HG02885 (cell line): ENCODE data around the gene GABRG3.

Experiments used
- ATAC-seq: cut with Tn5 transposase; IDR thresholded peaks from one replicate; pipeline ENCODE4 v1.9.1; 2021; ENCODE audit warnings: mild to moderate bottlenecking; ENCODE audit not compliant: unreplicated experiment, poor library complexity

GABRG3 gene

DNA sequence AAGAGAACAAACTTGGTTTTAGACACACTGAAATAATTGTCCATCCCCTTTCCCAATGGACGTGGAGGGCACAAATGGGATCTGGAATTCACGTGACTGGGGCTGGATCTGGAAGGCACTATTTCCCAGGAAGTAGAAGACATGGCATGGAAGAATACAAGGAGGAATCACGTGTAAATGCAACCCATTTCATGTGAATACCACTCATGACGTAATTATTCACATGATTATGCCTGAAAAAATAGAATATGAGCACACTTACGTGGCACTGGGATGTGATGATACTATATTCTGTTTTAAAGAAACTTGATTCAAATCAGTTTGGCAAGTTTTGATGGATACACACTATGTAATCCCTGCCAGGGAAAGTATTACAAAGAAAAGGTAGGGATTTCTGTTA is 477.3 kb downstream of the GABRG3 start:
- no peak for ATAC-seq

DNA sequence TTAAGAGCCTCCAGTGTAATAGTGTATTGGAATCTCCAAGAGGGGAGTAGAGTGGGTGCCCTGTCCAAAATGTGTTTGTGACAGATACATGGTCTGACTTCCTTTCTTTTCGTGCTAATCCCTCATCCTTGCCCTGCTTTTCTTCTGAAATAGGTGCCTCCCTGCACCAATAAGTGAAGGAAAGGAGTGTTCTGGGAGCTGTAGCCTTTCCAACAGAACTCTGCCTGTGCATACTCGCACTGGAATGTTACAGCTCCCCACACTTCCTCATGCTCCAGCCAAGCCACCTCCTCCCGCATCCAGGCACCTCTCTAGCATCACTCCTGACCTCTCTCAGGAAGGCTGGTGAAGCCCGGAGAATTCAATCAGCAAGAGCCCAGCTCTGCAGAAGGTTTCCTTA is 478.0 kb downstream of the GABRG3 start:
- no peak for ATAC-seq

DNA sequence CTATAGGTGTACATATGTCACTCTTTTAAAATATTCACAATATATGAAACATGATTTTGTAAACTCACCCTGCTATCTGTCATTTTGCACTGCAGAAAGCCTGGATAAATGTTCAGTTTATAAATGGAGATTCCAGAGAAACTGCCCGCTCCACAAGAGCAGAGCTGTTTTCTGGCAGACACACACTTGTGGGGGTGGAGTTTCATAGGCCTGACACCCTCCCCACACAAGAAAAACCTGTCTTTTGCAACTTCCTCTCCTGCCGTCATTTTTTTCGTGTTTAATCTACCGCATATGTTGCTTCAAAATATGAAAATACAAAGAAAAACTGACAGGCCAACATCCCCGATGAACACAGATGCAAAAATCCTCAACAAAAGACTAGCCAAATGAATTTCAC is 479.0 kb downstream of the GABRG3 start:
- no peak for ATAC-seq

DNA sequence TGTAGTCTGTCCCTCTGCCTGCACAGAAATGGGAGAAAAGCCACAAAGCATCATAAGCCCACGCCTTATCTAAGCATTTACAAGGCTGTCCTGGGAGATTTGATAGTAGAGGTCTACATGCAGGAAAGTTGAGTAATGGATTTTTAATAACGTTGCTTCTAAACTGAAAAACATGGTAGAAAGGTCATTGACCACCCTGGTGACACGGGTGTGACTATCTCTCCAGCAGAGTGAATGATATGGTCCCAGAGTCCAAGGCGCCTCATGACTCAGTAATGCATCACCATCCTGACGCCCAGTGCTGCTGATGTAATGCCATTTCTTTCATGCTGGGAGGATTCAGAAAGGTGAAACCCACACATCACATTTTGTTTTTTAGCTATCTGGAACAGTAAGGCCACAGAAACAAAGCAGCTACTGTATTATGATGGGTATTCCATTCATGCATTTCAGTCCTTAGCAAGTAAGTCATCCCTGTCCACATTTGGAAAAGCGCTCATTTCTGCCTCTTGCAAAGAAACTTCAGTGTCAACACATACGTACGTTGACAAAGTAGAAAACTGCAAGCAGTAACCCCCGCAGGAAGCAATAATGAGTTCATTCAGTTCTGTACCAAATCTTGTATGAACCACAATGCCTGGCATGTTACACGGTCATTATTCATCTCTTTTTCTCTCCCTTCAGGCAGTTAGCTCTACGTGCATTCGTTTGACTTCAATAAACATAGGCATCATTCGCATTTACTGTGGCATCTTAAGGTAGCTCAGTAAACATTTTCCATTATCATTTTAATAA is 483.5 kb downstream of the GABRG3 start:
- no peak for ATAC-seq

DNA sequence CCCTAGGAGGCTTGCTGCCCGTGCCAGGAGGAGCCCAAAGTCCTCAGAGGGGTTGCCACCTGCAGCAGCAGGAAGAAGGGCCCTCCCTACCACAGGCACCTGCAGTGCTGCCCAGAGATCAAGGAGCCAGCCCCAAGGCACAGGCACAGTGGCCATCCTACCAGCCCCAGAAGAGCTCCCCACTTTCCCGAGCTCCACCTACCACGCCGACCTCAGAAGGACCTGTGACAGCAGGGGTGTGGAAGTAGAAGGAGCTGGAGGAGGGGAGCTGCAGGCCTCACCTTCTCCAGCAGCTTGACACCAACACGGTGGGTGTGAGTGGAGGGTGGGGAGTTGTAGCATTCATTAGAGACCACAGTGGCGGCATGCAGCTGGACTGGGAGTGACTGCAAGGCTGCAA is 485.8 kb downstream of the GABRG3 start:
- ATAC-seq, result no peak

DNA sequence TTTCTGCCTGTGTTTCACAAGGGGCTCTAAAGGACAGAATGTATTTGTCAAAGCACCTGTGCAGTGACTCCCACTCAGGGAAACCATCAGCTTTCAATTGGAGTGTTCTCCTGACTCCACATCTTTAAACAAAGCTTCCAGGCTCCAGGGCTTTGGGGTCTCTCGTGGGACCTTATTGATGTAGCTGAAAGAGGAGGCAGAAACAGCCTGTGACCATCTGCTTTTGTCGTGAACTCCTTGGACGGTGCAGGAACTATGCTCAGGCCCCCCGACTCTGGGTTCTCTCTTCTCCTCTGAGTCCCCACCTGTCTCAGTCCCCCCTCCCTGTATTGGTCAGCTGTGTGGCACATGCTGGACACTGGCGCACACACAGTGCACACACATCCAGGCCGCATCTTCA is 486.8 kb downstream of the GABRG3 start:
- no peak for ATAC-seq

DNA sequence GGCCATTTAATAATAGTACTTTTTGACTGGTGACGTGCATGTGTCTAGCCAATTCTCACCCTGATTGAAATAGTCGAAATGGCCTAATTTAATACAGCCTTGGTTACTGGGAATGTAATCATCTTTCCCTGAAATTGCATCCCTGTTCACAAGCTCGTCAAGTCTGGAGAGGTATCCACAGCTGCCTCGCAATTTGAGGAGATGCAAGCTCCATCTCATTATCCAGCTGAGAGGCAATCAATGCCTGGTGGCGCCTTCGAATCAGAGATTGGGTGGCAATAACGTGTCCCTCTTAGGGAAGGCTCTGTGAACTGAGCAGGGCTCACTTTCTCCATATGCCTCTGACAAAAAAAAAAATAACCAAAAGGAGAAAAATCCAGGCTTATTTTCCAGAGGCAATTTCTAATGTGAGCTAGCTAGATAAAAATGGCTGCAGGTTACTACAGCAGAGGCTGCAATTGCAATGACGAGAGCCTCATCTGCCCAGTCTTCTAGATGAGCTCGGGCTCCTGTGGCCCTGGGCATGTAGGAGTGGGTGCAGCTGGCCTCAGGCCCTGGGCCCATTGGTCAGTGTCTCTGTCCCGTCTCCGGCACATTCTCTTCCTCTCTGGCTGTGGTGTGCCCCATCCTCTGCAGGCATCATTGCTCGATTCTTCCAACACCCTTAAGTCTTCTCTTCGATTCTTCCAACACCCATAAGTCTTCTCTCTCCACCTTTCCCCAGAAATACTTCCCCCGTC is 487.5 kb downstream of the GABRG3 start:
- no peak for ATAC-seq

DNA sequence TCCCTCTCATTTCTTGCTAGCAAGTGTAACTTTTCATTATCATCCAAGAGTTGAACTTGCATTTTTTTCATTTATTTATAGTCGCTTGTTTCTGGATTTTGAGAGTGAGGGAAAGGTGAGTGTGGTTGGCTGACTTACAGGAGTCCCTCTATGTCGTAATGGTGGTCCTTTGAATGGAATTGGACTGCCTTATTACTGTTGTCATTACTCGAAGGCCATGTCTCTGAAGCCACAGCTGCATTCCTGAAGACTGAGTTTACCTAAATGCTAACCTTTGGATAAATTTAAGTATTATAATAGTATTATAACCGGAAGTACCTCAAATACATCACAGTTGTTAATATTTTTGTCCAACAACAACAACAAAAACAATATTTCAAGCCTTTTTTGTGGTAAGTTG is 488.9 kb downstream of the GABRG3 start:
- no peak for ATAC-seq

DNA sequence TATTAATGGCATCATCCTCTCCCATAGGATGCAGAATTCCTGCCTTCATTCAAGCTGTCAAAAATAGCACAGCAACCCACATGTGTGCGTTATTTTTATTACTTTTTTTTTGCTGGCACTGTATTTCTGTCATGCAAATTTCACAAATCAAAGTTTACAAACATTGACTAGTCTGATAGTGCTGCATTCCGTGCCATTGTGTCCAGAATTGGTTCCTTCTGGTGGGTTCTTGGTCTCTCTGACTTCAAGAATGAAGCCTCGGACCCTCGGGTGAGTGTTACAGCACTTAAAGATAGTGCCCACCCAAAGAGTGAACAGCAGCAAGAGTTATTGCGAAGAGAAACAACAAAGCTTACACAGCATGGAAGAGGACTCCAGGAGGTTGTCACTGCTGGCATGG is 490.2 kb downstream of the GABRG3 start:
- ATAC-seq, result no peak

DNA sequence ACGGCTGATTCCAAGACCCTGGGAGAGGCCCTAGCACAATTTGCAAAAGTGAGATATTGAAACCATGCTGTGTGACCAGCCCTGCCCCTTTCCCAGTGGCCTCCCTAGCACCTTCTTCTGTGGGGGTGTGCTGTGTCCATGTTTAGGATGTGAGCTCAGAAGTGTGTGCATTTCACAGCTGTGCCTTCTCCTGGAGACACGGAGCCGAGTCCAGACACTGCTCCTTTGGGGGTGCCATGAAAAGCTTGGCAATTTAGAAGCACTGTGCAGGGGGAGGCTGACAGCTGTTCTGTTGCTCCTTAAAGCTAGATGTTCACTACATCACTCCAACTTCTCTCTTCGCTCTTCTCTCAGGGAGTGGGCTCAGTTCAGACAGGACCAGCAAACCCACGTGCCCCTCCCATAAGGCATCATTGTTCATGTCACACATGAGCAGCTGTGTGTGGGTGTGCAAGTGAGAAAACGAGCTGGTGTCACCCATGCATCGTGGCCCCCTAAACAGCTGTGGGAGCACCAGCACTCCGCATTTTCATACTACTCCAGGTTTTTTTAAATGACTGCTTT is 492.6 kb downstream of the GABRG3 start:
- ATAC-seq, result no peak

DNA sequence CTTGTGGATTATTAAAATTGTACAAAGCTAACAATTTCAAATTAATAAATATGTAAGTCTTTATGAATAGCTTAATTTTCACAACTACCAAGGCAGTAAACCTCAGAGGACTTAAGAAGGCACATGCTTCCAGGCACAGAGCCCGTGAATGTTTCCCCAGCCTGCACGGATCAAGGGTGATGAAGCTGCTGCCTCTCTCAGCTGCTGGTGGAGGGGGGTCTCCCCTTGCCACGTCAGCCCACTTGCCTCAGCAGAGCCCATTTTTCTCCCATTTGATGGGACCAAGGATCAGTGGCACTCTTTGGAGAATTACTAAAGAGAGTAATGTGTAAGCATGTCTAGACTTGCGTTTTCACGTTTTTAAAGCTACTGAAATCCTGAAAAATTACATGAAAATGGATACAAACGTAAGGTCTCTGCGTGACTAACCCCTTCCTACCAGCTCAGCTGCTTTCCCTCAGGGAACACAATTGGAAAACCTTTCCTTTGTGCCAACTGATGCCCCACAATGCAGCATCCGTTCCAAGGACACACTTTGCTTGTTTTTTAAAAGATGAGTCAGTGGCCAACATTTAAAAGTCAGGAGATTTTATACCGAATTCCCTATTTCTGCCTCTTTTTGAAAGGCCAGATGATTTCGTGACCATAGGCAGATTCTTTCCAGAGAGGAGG is 494.1 kb downstream of the GABRG3 start:
- no peak for ATAC-seq

DNA sequence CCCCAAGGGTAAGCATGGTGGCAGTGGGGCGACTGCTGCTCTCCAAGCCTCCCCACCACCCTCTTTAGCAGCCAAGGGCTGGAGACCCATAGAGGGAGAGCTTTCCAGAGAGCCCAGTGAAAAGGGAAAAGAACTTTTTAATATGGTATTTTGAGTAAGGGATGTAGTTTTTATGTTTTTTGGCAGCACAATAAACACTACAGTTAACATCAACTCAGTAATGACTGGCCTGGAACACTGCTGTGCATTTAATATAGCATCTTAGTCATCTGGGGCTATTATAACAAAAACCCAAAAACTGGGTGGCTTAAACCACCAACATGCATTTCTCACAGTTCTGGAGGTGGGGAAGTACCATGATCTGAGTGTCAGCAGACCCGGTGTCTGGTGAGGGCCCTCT is 495.8 kb downstream of the GABRG3 start:
- no peak for ATAC-seq

DNA sequence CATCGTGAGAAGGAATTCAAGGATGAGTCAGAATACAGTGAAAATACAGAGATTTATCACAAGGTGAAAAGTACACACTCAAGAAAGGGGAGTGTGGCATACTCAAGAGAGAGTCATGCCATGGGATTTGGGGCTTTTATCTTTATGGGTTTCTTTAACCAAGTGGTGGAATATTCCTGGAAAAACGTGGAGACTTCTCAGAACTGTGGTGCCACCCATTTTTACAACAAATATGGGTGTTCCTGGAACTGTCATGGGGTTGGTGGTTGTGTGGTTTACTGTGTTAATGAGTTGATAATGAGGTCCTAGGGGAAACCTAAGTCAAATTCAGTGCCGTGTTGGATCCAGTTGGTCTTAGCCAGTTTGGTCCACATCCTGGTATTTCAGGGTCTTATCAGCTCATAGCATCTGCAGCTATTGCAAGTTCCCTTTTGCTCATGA is 497.2 kb downstream of the GABRG3 start:
- ATAC-seq, result no peak

DNA sequence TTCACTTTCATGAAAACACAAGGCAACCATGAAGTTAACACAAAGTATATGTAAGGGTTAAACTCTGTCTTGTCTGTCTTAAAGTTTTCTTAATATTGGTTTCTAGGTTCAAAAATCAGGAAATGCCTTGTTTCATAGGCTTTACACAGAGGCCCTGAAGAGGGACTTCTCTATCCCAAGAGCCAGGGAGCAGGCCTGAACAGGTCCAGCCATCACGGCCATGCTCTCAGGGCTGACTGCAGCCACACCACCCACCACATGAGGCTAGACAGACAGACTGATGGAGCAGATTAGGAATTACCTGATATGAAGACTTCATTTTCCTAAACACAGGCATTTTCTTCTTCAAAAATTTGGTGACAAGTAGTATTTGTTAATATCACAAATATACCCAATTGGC is 502.9 kb downstream of the GABRG3 start:
- no peak for ATAC-seq

DNA sequence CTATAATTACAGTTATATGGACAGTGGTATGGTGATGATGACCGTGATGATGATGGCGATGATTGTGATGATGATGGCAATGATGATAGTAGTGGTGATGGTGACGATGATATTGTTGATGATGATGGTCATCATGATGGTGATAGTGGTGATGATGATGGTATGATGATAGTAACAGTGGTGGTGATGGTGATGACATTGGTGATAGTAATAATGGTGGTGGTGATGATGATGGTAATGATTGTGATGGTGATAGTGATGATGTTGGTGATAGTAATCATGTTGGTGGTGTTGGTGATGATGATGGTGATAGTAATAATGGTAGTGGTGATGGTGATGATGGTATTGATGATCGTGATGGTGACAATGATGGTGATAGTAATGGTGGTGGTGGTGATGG is 504.4 kb downstream of the GABRG3 start:
- no peak for ATAC-seq

DNA sequence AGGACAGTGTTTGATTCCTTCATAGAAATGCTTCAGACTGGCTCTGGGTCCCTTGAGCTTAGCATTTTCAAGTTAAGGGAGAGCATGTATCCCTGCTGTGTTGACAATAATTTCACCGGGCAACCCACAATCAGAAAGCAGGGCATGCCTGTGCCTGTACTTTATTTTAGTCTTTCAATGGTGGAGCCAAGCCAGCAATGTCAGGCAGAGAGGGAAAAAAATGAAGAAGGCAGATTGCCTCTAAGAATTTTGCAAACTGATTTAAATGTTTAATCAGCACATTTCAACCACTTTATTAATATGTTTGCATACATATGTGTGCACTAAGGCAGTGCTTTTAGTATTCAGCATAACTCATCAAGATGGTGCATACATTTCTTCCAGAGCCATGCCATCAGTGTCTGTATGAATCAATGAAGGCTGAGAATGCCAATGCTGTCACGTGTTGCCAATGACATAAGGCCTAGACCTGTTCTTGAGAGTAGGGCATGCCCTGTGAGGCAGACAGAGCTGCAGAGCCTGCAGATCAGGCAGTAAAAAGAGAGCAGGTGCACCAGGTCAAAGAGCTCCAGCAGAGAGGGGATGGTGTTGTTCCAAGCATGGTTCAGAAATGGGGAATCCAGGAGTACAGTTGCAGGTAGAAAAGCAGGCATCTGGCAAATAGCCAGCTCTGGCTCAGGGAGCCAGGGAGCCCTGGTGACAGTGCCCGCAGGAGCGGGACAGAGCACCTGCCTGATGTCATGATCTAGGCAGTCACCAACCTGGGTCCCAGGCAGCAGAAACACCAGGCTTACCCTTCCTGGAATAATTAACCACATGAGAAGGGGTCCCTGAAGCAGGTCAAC is 508.5 kb downstream of the GABRG3 start:
- ATAC-seq, result no peak

DNA sequence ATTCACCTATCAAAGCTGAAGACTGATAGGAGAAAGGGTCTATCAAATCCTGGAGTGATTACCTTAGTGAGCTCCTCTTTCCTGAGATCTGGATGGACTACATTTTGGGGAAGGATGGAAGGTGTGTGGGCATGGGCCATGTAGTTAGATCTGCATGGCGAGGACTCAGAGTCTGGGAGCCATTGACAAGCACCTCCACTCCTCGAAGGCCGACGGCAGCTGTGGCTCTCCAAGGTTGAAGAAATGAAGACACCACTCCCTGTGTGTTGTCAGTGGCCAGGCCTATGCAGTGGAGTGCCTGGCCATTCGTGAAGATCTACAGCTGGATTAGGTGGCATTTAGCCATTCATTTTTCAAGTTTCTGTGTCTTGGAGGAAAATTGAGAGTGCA is 509.2 kb downstream of the GABRG3 start:
- ATAC-seq, result no peak

DNA sequence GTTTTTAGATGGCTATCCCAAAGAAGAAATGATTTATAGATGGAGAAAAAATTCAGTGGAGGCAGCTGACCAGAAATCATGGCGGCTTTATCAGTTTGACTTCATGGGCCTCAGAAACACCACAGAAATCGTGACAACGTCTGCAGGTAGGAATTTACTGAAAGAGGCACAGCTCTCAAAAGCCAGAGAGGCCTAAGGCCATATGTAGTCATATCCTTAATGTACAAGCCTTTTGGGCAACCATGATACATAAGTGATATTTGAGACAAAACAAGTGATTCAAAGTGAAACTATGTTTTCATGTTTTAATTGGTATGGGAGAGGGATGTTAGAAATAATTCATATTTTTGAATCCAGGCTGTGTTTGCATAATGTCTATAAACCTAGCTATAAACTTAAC is 509.7 kb downstream of the GABRG3 start:
- ATAC-seq, result no peak

DNA sequence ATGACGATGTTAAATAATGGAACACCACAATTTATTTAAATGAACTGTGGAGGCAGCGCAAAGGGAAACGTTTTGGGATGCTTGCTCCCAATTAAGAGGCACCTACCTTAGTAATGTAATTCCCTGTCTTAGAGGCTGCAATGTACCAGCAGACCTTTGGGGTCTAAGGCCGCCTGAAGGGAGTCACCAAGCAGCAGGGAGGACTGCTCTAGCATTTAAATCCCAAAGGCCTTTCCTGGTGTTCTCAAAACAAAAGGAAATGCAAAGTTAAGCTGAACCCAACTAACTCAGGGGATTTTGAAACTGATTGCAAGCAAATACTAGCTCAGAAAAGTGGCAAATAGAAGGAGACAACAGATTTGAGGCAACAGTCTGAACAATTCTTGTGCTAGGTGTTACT is 510.8 kb downstream of the GABRG3 start:
- no peak for ATAC-seq

DNA sequence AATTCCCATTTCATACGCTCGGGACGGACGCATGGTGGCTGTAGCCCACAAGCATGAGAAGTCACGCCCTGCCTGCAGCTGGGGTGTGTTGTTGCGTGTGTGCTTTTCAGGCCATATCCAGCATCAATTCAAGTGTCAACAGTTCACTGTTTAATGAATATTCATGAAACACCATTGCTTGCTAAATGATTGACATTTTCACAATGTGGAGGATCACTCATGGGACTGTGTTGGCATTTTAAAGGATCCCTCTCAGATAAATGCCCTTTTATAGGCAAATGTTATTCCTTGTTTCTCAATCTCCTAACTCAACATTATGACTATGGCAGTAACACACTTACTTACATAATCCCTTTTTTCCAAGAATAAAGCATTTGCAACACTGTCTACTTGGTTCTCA is 511.3 kb downstream of the GABRG3 start:
- no peak for ATAC-seq
